ENCODE results near the gene GGA3. TPM values are rescaled to one million over a fixed set of nuclear protein-coding genes. Genes with fewer than 3 reads are reported as not detected.

GGA3 gene
- total and polyA plus RNA-seq, 2 experiments from 2014 or later, result 22.5 to 54.3 TPM

DNA sequence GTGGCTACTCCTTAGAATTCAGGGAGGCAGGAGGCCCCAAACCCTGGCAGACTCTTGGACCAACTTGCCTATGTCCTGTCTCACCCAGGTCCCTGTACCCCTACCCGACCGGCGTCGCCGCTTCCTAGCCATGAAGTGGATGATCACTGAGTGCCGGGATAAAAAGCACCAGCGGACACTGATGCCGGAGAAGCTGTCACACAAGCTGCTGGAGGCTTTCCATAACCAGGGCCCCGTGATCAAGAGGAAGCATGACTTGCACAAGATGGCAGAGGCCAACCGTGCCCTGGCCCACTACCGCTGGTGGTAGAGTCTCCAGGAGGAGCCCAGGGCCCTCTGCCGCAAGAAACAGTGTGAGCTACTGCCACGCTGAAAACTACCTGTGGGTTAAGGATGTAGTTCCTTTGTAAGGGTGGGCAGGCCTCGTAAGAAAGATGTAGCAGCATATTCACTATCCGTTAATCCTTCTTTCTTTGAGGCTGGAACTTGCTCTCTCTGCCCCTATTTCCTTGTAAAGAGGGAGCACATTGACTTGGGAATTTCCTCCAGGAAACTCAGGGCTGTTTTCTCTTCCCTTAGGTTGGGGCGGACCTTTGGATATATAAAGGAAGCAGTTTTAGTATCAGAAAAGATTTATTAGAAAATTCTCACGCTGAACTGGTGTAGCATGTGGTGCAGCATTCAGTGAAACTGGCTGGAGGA is 4.4 kb upstream of the GGA3 start:
- ATAC-seq (no peak), DNase-seq (ENCODE audit: low spot score) (no peak)
- no peak for TF ChIP-seq NANOG (IDR thresholded peaks at IDR 0.05; ENCODE audit: borderline replicate concordance)
- no peak for TF ChIP-seq EZH2phosphoT487 (IDR thresholded peaks at IDR 0.05; ENCODE audit: unreplicated experiment)
- TF ChIP-seq CREB1 (CRISPR knock-in tag; IDR thresholded peaks at IDR 0.05; ENCODE audit: low read depth), result no peak
- no peak for TF ChIP-seq ZNF331 (CRISPR knock-in tag; IDR thresholded peaks at IDR 0.05; ENCODE audit: low read depth)
- no peak for TF ChIP-seq JUNB (IDR thresholded peaks at IDR 0.05; ENCODE audit: unreplicated experiment)
- TF ChIP-seq, protein P1, sequence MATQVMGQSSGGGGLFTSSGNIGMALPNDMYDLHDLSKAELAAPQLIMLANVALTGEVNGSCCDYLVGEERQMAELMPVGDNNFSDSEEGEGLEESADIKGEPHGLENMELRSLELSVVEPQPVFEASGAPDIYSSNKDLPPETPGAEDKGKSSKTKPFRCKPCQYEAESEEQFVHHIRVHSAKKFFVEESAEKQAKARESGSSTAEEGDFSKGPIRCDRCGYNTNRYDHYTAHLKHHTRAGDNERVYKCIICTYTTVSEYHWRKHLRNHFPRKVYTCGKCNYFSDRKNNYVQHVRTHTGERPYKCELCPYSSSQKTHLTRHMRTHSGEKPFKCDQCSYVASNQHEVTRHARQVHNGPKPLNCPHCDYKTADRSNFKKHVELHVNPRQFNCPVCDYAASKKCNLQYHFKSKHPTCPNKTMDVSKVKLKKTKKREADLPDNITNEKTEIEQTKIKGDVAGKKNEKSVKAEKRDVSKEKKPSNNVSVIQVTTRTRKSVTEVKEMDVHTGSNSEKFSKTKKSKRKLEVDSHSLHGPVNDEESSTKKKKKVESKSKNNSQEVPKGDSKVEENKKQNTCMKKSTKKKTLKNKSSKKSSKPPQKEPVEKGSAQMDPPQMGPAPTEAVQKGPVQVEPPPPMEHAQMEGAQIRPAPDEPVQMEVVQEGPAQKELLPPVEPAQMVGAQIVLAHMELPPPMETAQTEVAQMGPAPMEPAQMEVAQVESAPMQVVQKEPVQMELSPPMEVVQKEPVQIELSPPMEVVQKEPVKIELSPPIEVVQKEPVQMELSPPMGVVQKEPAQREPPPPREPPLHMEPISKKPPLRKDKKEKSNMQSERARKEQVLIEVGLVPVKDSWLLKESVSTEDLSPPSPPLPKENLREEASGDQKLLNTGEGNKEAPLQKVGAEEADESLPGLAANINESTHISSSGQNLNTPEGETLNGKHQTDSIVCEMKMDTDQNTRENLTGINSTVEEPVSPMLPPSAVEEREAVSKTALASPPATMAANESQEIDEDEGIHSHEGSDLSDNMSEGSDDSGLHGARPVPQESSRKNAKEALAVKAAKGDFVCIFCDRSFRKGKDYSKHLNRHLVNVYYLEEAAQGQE (IDR thresholded peaks at IDR 0.05; ENCODE audit: unreplicated experiment), result no peak
- no peak for TF ChIP-seq EZH2 (IDR thresholded peaks at IDR 0.05; ENCODE audit: low read depth, unreplicated experiment)
- TF ChIP-seq, protein P2, sequence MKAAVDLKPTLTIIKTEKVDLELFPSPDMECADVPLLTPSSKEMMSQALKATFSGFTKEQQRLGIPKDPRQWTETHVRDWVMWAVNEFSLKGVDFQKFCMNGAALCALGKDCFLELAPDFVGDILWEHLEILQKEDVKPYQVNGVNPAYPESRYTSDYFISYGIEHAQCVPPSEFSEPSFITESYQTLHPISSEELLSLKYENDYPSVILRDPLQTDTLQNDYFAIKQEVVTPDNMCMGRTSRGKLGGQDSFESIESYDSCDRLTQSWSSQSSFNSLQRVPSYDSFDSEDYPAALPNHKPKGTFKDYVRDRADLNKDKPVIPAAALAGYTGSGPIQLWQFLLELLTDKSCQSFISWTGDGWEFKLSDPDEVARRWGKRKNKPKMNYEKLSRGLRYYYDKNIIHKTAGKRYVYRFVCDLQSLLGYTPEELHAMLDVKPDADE (IDR thresholded peaks at IDR 0.05), result no peak
- TF ChIP-seq, protein P3, sequence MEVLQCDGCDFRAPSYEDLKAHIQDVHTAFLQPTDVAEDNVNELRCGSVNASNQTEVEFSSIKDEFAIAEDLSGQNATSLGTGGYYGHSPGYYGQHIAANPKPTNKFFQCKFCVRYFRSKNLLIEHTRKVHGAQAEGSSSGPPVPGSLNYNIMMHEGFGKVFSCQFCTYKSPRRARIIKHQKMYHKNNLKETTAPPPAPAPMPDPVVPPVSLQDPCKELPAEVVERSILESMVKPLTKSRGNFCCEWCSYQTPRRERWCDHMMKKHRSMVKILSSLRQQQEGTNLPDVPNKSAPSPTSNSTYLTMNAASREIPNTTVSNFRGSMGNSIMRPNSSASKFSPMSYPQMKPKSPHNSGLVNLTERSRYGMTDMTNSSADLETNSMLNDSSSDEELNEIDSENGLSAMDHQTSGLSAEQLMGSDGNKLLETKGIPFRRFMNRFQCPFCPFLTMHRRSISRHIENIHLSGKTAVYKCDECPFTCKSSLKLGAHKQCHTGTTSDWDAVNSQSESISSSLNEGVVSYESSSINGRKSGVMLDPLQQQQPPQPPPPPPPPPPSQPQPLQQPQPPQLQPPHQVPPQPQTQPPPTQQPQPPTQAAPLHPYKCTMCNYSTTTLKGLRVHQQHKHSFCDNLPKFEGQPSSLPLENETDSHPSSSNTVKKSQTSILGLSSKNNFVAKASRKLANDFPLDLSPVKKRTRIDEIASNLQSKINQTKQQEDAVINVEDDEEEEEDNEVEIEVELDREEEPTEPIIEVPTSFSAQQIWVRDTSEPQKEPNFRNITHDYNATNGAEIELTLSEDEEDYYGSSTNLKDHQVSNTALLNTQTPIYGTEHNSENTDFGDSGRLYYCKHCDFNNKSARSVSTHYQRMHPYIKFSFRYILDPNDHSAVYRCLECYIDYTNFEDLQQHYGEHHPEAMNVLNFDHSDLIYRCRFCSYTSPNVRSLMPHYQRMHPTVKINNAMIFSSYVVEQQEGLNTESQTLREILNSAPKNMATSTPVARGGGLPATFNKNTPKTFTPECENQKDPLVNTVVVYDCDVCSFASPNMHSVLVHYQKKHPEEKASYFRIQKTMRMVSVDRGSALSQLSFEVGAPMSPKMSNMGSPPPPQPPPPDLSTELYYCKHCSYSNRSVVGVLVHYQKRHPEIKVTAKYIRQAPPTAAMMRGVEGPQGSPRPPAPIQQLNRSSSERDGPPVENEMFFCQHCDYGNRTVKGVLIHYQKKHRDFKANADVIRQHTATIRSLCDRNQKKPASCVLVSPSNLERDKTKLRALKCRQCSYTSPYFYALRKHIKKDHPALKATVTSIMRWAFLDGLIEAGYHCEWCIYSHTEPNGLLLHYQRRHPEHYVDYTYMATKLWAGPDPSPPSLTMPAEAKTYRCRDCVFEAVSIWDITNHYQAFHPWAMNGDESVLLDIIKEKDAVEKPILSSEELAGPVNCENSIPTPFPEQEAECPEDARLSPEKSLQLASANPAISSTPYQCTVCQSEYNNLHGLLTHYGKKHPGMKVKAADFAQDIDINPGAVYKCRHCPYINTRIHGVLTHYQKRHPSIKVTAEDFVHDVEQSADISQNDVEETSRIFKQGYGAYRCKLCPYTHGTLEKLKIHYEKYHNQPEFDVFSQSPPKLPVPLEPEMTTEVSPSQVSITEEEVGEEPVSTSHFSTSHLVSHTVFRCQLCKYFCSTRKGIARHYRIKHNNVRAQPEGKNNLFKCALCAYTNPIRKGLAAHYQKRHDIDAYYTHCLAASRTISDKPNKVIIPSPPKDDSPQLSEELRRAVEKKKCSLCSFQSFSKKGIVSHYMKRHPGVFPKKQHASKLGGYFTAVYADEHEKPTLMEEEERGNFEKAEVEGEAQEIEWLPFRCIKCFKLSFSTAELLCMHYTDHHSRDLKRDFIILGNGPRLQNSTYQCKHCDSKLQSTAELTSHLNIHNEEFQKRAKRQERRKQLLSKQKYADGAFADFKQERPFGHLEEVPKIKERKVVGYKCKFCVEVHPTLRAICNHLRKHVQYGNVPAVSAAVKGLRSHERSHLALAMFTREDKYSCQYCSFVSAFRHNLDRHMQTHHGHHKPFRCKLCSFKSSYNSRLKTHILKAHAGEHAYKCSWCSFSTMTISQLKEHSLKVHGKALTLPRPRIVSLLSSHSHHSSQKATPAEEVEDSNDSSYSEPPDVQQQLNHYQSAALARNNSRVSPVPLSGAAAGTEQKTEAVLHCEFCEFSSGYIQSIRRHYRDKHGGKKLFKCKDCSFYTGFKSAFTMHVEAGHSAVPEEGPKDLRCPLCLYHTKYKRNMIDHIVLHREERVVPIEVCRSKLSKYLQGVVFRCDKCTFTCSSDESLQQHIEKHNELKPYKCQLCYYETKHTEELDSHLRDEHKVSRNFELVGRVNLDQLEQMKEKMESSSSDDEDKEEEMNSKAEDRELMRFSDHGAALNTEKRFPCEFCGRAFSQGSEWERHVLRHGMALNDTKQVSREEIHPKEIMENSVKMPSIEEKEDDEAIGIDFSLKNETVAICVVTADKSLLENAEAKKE (CRISPR knock-in tag; IDR thresholded peaks at IDR 0.05), result no peak
- TF ChIP-seq STAT1 (IDR thresholded peaks at IDR 0.05; ENCODE audit: unreplicated experiment), result no peak
- TF ChIP-seq, protein P4, sequence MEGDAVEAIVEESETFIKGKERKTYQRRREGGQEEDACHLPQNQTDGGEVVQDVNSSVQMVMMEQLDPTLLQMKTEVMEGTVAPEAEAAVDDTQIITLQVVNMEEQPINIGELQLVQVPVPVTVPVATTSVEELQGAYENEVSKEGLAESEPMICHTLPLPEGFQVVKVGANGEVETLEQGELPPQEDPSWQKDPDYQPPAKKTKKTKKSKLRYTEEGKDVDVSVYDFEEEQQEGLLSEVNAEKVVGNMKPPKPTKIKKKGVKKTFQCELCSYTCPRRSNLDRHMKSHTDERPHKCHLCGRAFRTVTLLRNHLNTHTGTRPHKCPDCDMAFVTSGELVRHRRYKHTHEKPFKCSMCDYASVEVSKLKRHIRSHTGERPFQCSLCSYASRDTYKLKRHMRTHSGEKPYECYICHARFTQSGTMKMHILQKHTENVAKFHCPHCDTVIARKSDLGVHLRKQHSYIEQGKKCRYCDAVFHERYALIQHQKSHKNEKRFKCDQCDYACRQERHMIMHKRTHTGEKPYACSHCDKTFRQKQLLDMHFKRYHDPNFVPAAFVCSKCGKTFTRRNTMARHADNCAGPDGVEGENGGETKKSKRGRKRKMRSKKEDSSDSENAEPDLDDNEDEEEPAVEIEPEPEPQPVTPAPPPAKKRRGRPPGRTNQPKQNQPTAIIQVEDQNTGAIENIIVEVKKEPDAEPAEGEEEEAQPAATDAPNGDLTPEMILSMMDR (conservative IDR thresholded peaks at IDR 0.05; ENCODE audit: low read depth in 2 of 2), result no peak
- TF ChIP-seq POLR2AphosphoS5 (IDR thresholded peaks at IDR 0.05; ENCODE audit: low read depth), result no peak
- TF ChIP-seq ZNF114 (CRISPR knock-in tag; IDR thresholded peaks at IDR 0.05), result no peak
- Histone ChIP-seq H3F3A (replicated peaks; ENCODE audit: low read depth) (peaks cover 49% of the 10 kb centered on the region), H4K20me1 (replicated peaks; ENCODE audit: insufficient read depth) (peaks cover 1% of the 10 kb centered on the region), H3K4me2 (no peak overlapping the region), H3K27ac (ENCODE audit: low read depth) (no peak overlapping the region), H3K4me1 (ENCODE audit: insufficient read depth) (peaks cover 11% of the 10 kb centered on the region), H2AFZ (no peak overlapping the region), H3K79me2 (replicated peaks; ENCODE audit: insufficient read depth) (peaks cover 32% of the 10 kb centered on the region), H3K4me3 (no peak overlapping the region), H3K27me3 (ENCODE audit: insufficient read depth) (no peaks in the 10 kb centered on the region), H3K36me3 (ENCODE audit: insufficient read depth) (peaks cover 19% of the 10 kb centered on the region), H3K9me2 (ENCODE audit: insufficient read depth) (no peaks in the 10 kb centered on the region)
- Mint-ChIP-seq H3K36me3 (ENCODE audit: low read depth) (peaks cover 51% of the 10 kb centered on the region; the same call in 2 of the 3 replicates), H3K4me3 (no peak overlapping the region), H3K9me3 (no peaks in the 10 kb centered on the region), H3K4me1 (peaks cover 30% of the 10 kb centered on the region), H3K27me3 (ENCODE audit: insufficient read depth, low read depth, poor library complexity) (peaks cover 14% of the 10 kb centered on the region), H3K27ac (no peak overlapping the region)

Measured in GM23338 (cell line).